B cell (primary cell): ENCODE data around the gene PRR7. TPM values are rescaled to one million over a fixed set of nuclear protein-coding genes. Genes with fewer than 3 reads are reported as not detected.

Source experiments
- ATAC-seq: fragments of 200-7000 bp; cut with Tn5 transposase; one replicate; pipeline ENCODE4 v1.10.0; 2021; ENCODE audit warnings: low read depth, mild to moderate bottlenecking, moderate number of reproducible peaks, moderate library complexity
- CTCF ChIA-PET: fragments of 350-600 bp; sonication (Branson Sonifier 250); formaldehyde crosslinking; loops from one replicate; lab custom pipeline; 2021; ENCODE audit warnings: antibody characterized with exemption, inconsistent platforms; lab: Charles Lee
- POLR2A ChIA-PET: fragments of 350-600 bp; sonication (Branson Sonifier 250); formaldehyde crosslinking; loops from one replicate; lab custom pipeline; 2021; ENCODE audit warnings: antibody characterized with exemption; lab: Charles Lee
- DNase-seq: peaks from one replicate; pipeline ENCODE4 v3.0.0; 2013
- H2AFZ ChIP-seq: 2 replicates; pipeline ENCODE4 v1.6.1; 2012; ENCODE audit warnings: mild to moderate bottlenecking, low read depth, low read length; ENCODE audit not compliant: insufficient read depth, poor library complexity, severe bottlenecking
- H3K27ac ChIP-seq, 2 donors: 1 replicate in 1 of 2; 2 replicates in 1 of 2; pipeline ENCODE4 v1.5.1; 2012 to 2013; ENCODE audit warnings: low read length in 2 of 2, mild to moderate bottlenecking in 2 of 2, moderate library complexity in 1 of 2
- H3K27me3 ChIP-seq, 4 experiments: fragments of 200-600 bp in 1 of 4; sonication (generic) in 1 of 4; replicated peaks in 1 of 4; 1 replicate in 2 of 4; 2 replicates in 2 of 4; pipeline versions ENCODE4 v1.6.1 to v1.7.0; 2013 to 2016; ENCODE audit warnings: low read length in 3 of 4, mild to moderate bottlenecking in 2 of 4, mixed read lengths in 1 of 4, moderate library complexity in 1 of 4; ENCODE audit not compliant: insufficient read depth in 4 of 4, control insufficient read depth in 3 of 4; ENCODE audit errors: control extremely low read depth in 1 of 4
- H3K36me3 ChIP-seq, 2 experiments: replicated peaks in 1 of 2; 1 replicate in 1 of 2; 2 replicates in 1 of 2; pipeline versions ENCODE4 v1.6.1 to v1.7.1; 2013; ENCODE audit warnings: low read length in 1 of 2; ENCODE audit not compliant: insufficient read depth in 2 of 2, control insufficient read depth in 1 of 2; ENCODE audit errors: control extremely low read depth in 1 of 2, extremely low read depth in 1 of 2
- H3K4me1 ChIP-seq, 2 donors: fragments of 200-600 bp in 1 of 2; sonication (generic) in 1 of 2; 1 replicate in 1 of 2; 2 replicates in 1 of 2; pipeline versions ENCODE4 v1.5.1 to v1.6.1; 2013 to 2017; ENCODE audit warnings: low read length in 2 of 2; ENCODE audit not compliant: control insufficient read depth in 2 of 2, insufficient read depth in 2 of 2
- H3K4me2 ChIP-seq: replicated peaks from 2 replicates; pipeline ENCODE3; 2012; ENCODE audit warnings: mild to moderate bottlenecking, low read depth, low read length; ENCODE audit not compliant: poor library complexity, severe bottlenecking
- H3K4me3 ChIP-seq, 5 experiments: fragments of 200-600 bp in 1 of 5; sonication (generic) in 1 of 5; 1 replicate in 3 of 5; 2 replicates in 2 of 5; pipeline versions ENCODE4 v1.5.1 to v1.7.0; 2011 to 2016; ENCODE audit warnings: low read length in 4 of 5, mild to moderate bottlenecking in 4 of 5, low read depth in 2 of 5, control low read depth in 1 of 5, moderate library complexity in 1 of 5; ENCODE audit not compliant: insufficient read depth in 1 of 5; ENCODE audit errors: control extremely low read depth in 1 of 5, extremely low read depth in 1 of 5
- H3K79me2 ChIP-seq: fragments of 200-600 bp; sonication (generic); one replicate; pipeline ENCODE4 v1.6.0; 2016; ENCODE audit warnings: low read length; ENCODE audit not compliant: control insufficient read depth, insufficient read depth
- H3K9ac ChIP-seq: fragments of 200-600 bp; sonication (generic); 2 replicates; pipeline ENCODE4 v1.6.1; 2017; ENCODE audit warnings: mild to moderate bottlenecking, low read length, moderate library complexity
- H3K9me3 ChIP-seq, 3 donors: one replicate each; pipeline versions ENCODE4 v1.6.1 to v1.7.1; 2013; ENCODE audit warnings: low read length in 2 of 3; ENCODE audit not compliant: control insufficient read depth in 2 of 3, insufficient read depth in 1 of 3; ENCODE audit errors: control extremely low read depth in 1 of 3
- H4K20me1 ChIP-seq: 2 replicates; pipeline ENCODE4 v1.6.0; 2012; ENCODE audit warnings: mild to moderate bottlenecking, low read length; ENCODE audit not compliant: insufficient read depth, control insufficient read depth, poor library complexity, severe bottlenecking
- H3K27ac Mint-ChIP-seq: one replicate; pipeline ENCODE4 v1.8.0; 2021; ENCODE audit warnings: mixed read lengths
- H3K27me3 Mint-ChIP-seq: one replicate; pipeline ENCODE4 v1.8.0; 2021; ENCODE audit warnings: mixed read lengths
- H3K4me1 Mint-ChIP-seq: one replicate; pipeline ENCODE4 v1.8.0; 2021; ENCODE audit warnings: mixed read lengths
- H3K4me3 Mint-ChIP-seq: one replicate; pipeline ENCODE4 v1.8.0; 2021; ENCODE audit warnings: mixed read lengths
- H3K9me3 Mint-ChIP-seq: one replicate; pipeline ENCODE4 v1.8.0; 2022; ENCODE audit warnings: mixed read lengths; ENCODE audit not compliant: insufficient read depth
- EZH2 ChIP-seq: IDR thresholded peaks from 2 replicates; pipeline ENCODE4 v1.6.1; 2012; ENCODE audit warnings: borderline replicate concordance, low read depth, mild to moderate bottlenecking, moderate library complexity, low read length; ENCODE audit not compliant: insufficient read depth, poor library complexity, severe bottlenecking
- WGBS: methylation state at CpG from one replicate; pipeline ENCODE4 v1.1.5; 2013; ENCODE audit warnings: missing lambda C conversion rate; ENCODE audit not compliant: insufficient coverage; 5-methylcytosine and 5-hydroxymethylcytosine counted together
- intact Hi-C: fragments of 100-400 bp; cut with micrococcal nuclease; formaldehyde crosslinking; loops from one replicate; pipeline ENCODE4 v1.10.0; 2022
- polyA plus RNA-seq: library from polyadenylated mRNA; depleted of rRNA; stranded (reverse); fragments of >200 nt; gene quantifications from 2 replicates; pipeline ENCODE4 v1.2.3, GENCODE V29; 2012
- total RNA-seq, 2 donors: library from RNA; stranded (reverse); fragments of 120-200 nt in 1 of 2; gene quantifications; 1 replicate in 1 of 2; 2 replicates in 1 of 2; pipeline versions ENCODE4 v1.2.3 to v1.2.4, GENCODE V29; 2013 to 2022
- TF ChIP-seq, protein P1 (sequence below): fragments of 200-600 bp; IDR thresholded peaks from one replicate; pipeline ENCODE4 v1.8.0; 2022; ENCODE audit warnings: antibody characterized with exemption, mild to moderate bottlenecking

Gene PRR7
- total and polyA plus RNA-seq, 2 donors (not counting 1 experiment from before 2014, with no cell fraction given): 4.8 to 84.4 TPM

DNA sequence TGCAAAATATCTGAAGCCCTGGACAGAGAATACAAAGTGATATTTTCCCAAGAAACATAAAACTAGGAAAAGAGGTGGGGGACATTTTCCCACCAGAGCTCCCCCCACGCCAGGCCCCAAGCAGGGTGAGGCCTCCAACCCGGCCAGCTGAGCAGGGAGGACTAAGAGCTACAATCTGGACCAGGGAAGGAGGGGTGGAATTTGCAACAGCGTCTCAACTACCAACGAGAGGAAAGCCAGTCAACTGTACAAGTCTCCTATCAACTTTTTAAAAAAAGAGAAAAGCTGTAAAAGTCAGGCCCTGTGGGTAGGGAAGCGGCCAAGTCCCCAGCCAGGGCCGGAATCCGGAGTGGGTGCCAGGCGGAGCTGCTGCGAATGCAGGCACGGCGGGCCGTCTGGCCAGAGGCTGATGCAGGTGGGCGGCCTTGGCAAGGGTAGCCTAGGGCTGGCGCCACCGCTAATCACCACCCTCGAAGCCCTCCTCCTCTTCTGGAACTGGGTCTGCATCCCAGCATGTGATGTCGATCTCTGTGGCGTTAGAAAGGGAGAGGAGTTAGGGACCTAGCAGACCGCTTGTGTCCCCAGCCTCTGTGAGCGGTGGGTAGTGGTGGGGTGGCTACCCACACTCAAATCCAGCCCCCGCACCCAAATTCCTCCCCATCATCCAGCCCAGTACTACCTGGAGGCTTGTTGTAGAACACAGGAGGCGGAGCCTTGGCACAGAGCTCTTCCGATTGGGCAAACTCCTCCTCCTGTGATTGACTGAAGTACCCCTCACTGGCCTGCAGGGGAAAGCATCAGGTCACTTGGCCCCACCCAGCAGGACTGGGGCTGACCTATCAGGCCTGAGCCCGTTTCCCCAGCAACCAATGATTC lies 10.6 kb downstream of the PRR7 start:
- peaks cover 17 to 31% of the 10 kb centered on the region in 2 donors for H3K4me1 ChIP-seq
- H3K9me3 Mint-ChIP-seq: no peaks in the 10 kb centered on the region
- peaks cover 29% of the 10 kb centered on the region for H4K20me1 ChIP-seq
- no peak overlapping the region for H3K4me3 ChIP-seq
- intact Hi-C loops: loop anchor here (2.0 kb wide), 1 partner anchor 144 kb away; no protein-coding TSS in a partner anchor
- peaks cover 11% of the 10 kb centered on the region for H3K79me2 ChIP-seq
- no peak overlapping the region for H2AFZ ChIP-seq
- peak; percentile 83 for DNase-seq
- 92% methylated on average over 16 of the region's 24 CpGs for WGBS
- TF ChIP-seq, protein P1, sequence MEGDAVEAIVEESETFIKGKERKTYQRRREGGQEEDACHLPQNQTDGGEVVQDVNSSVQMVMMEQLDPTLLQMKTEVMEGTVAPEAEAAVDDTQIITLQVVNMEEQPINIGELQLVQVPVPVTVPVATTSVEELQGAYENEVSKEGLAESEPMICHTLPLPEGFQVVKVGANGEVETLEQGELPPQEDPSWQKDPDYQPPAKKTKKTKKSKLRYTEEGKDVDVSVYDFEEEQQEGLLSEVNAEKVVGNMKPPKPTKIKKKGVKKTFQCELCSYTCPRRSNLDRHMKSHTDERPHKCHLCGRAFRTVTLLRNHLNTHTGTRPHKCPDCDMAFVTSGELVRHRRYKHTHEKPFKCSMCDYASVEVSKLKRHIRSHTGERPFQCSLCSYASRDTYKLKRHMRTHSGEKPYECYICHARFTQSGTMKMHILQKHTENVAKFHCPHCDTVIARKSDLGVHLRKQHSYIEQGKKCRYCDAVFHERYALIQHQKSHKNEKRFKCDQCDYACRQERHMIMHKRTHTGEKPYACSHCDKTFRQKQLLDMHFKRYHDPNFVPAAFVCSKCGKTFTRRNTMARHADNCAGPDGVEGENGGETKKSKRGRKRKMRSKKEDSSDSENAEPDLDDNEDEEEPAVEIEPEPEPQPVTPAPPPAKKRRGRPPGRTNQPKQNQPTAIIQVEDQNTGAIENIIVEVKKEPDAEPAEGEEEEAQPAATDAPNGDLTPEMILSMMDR: peak; percentile 60
- no peak for TF ChIP-seq EZH2
- peak overlapping the region; percentile 99 for H3K4me2 ChIP-seq
- ChIA-PET POLR2A (interaction anchor here (0.5 to 6.7 kb wide), 6 partner anchors 26 to 140 kb away, joined by 3 to 87 read pairs (median 4); no protein-coding TSS in a partner anchor), CTCF (interaction anchor here (0.9 to 21.3 kb wide), 18 partner anchors 9 to 149 kb away, joined by 3 to 628 read pairs (median 4); partner anchors contain the start of genes DBN1, DOK3, F12 and GRK6)
- H3K27ac Mint-ChIP-seq: peak overlapping the region; percentile 61
- peaks cover 22% of the 10 kb centered on the region for H3K4me1 Mint-ChIP-seq
- no peaks in the 10 kb centered on the region for H3K27me3 Mint-ChIP-seq
- peak overlapping the region; percentile 39 for H3K4me3 Mint-ChIP-seq
- H3K9ac ChIP-seq: no peak overlapping the region
- peak; percentile 18 for ATAC-seq
- H3K9me3 ChIP-seq: peaks cover 0 to 4% (median 0%) of the 10 kb centered on the region in 3 donors
- H3K27me3 ChIP-seq: no peaks in the 10 kb centered on the region
- no peaks in the 10 kb centered on the region for H3K36me3 ChIP-seq
- H3K27ac ChIP-seq: no peak overlapping the region
